GM18507 (cell line): ENCODE data around the gene ZC3HAV1.
"Not testable (repeated sequence)": the region's sequence is repeated elsewhere in the genome, so short reads cannot be mapped to it uniquely, and the experiment has no call there.

ENCODE experiments used
- DNase-seq: peaks from one replicate; pipeline ENCODE4 v3.0.0; 2011; ENCODE audit warnings: low read depth; ENCODE audit not compliant: insufficient read length; ENCODE audit errors: extremely low spot score
- FAIRE-seq: peaks from 2 replicates; lab custom pipeline; 2011; peaks lifted over from hg19 to GRCh38; lab: Jason Lieb, UNC

Gene ZC3HAV1

GRCh38 chr7:139061416-139061815 lies 48.1 kb downstream of the ZC3HAV1 start:
- FAIRE-seq (no peak), DNase-seq (no peak)

- FAIRE-seq (no peak), DNase-seq (no peak)
Measured at GRCh38 chr7:139060695-139061237, 48.8 kb downstream of the ZC3HAV1 start.

GRCh38 chr7:139059905-139060304 lies 49.6 kb downstream of the ZC3HAV1 start:
- no peak for FAIRE-seq

GRCh38 chr7:139058943-139059342 lies 50.6 kb downstream of the ZC3HAV1 start:
- no peak for FAIRE-seq
- no peak for DNase-seq

More at GRCh38 chr7:139059905-139060304, 49.6 kb downstream of the ZC3HAV1 start:
- DNase-seq = no peak

GRCh38 chr7:139055674-139056073 lies 53.8 kb downstream of the ZC3HAV1 start:
- FAIRE-seq = no peak
- DNase-seq = no peak

- FAIRE-seq, DNase-seq: not testable (repeated sequence)
Measured at GRCh38 chr7:139054656-139055055, 54.9 kb downstream of the ZC3HAV1 start.

GRCh38 chr7:139054101-139054500 lies 55.4 kb downstream of the ZC3HAV1 start:
- no peak for FAIRE-seq
- no peak for DNase-seq

- no peak for FAIRE-seq
Measured at GRCh38 chr7:139051655-139052054, 57.9 kb downstream of the ZC3HAV1 start.

GRCh38 chr7:139049936-139050335 lies 59.6 kb downstream of the ZC3HAV1 start:
- no peak for DNase-seq
- no peak for FAIRE-seq

More at GRCh38 chr7:139051655-139052054, 57.9 kb downstream of the ZC3HAV1 start:
- no peak for DNase-seq

- FAIRE-seq (no peak), DNase-seq (no peak)
Measured at GRCh38 chr7:139049111-139049510, 60.4 kb downstream of the ZC3HAV1 start.

GRCh38 chr7:139047970-139048369 lies 61.5 kb downstream of the ZC3HAV1 start:
- FAIRE-seq (no peak), DNase-seq (no peak)

GRCh38 chr7:139046143-139046542 lies 63.4 kb downstream of the ZC3HAV1 start:
- DNase-seq (no peak), FAIRE-seq (no peak)

GRCh38 chr7:139044813-139045794 lies 64.4 kb downstream of the ZC3HAV1 start:
- FAIRE-seq (peak; percentile 31), DNase-seq (no peak)

GRCh38 chr7:139043823-139044812 lies 65.4 kb downstream of the ZC3HAV1 start:
- DNase-seq (no peak), FAIRE-seq (no peak)

GRCh38 chr7:139041378-139042085 lies 68.0 kb downstream of the ZC3HAV1 start:
- FAIRE-seq (peak; percentile 48), DNase-seq (no peak)

- FAIRE-seq (no peak), DNase-seq (no peak)
Measured at GRCh38 chr7:139038691-139039090, 70.8 kb downstream of the ZC3HAV1 start.

- FAIRE-seq (no peak), DNase-seq (no peak)
Measured at GRCh38 chr7:139036901-139037300, 72.6 kb downstream of the ZC3HAV1 start.

GRCh38 chr7:139035586-139036353 lies 73.8 kb downstream of the ZC3HAV1 start, which contains the start of gene ZC3HAV1L:
Gene ZC3HAV1L, minus strand, starts transcription at chr7:139036042. Its CDS starts 25 bp downstream, at chr7:139036017.
- peak; percentile 56 for DNase-seq
- no peak for FAIRE-seq
